HG03565 (cell line): ENCODE data around the gene EFHD1.

Experiments
- ATAC-seq: cut with Tn5 transposase; IDR thresholded peaks from one replicate; pipeline ENCODE4 v1.9.1; 2021; ENCODE audit warnings: mild to moderate bottlenecking, moderate library complexity; ENCODE audit not compliant: unreplicated experiment

EFHD1 gene, protein sequence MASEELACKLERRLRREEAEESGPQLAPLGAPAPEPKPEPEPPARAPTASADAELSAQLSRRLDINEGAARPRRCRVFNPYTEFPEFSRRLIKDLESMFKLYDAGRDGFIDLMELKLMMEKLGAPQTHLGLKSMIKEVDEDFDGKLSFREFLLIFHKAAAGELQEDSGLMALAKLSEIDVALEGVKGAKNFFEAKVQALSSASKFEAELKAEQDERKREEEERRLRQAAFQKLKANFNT

DNA sequence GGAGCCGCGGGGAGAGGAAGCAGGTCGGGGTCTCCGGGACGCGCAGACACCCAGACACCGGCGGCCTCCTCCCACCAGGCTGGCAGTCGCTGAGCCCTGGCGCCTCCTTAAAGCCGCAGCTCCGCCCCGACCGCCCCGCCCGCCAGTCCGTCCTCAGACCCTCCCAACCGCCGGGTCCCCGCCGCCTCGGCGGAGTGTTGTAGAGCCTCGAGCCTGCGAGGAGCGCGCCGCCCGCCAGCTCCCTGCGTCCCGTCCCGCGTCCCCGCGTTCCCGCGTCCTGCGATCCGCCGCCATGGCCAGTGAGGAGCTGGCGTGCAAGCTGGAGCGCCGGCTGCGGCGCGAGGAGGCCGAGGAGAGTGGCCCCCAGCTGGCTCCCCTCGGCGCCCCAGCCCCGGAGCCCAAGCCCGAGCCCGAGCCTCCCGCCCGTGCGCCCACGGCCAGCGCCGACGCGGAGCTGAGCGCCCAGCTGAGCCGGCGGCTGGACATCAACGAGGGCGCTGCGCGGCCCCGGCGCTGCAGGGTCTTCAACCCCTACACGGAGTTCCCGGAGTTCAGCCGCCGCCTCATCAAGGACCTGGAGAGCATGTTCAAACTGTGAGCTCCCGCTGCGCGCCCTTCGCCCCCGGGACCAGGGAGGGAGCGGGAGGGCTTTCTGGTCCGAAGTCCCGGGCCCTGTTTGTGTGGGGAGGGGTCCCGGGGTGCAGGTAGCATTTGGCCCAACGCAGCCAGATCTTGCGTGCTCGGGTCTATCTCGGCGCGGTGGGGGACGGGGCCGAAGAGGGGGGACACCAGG, at the start of gene EFHD1:
Gene EFHD1, plus strand, starts transcription at position 192 of the 793 bp plus-strand sequence. Its CDS starts 101 bp downstream, at position 293.
- no peak for ATAC-seq

DNA sequence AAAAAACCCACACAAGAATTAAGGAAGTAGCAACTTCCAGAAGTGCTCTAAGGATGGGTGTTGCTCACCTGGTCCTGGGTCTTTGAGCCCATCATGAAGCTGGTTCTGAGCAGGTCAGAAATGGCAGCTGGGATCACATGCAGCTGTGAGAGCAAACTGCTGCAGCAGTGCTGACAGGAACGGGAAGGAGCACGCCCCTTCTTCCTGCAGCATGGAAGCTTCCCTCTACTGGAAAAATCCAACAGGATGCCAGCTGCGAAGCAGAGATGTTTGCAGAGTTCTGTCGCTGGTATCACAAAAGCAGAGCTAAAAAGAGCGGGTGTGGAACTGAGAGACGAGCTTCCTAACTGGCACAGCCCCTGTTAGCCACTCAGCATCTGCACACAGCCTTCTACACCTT, 49.2 kb upstream of the EFHD1 start:
- ATAC-seq, result no peak

DNA sequence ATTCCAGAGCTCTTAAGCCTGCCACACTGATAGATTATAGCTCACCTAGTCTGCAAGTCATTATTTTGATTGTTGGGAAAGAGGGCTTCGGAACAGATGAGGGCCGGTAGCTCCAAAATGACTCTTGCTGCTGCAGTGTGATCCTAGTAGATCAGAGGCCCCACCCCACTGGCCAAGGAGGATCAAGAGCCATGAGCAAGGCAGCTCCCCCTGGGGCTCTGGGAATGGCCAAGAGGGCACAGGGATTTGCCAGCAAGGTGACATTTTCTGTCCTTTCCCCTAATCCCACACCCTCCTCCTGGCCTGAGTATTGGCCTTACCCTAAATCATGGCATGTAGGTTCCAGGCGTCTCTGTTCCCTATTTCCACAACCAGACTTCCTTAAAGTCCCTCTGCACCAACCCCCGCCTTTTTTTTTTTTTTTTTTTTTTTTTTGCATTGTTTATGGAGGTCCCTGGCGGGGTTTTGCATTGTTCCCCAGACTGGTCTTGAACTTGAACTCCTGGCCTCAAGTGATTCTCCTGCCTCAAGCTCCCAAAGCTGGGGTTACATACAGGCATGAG, 46.4 kb upstream of the EFHD1 start:
- no peak for ATAC-seq

DNA sequence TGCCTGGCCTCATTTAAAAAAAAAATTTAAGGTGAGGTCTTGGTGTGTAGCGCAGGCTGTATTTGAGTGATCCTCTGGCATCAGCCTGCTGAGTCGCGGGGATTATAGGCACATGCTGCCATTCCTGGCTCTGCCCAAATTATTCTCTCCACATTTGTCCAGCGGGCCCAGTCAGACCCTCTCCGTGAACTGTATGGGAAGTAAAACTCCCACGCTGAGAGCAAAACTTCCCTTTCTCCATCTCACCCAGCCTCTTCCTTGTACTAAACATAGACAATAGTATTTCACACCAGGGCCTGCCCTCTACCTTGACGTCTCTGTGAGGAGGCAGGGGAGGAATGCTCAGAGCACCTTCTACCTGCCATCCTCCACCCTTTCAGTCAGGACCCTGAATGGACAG, 45.9 kb upstream of the EFHD1 start:
- ATAC-seq, result no peak

DNA sequence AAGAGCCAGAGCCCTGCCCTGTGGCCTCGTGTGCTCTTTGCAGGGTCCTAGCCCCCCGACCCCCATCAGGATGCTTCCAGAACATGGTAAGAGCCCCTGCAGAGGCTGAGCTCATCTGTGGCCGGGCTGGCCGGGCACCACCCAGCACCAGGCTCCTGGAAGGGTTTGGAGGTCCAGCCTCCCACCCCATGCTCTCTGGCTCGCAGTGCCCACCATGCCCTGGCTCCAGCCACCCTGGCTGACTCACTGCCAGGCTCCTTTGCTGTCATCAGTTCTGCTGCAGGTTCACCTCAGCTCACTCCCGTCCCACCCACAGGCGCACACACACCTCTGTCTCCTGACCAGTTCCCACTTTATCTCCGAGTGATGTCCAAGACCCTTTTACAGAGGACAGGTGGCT, 45.4 kb upstream of the EFHD1 start:
- no peak for ATAC-seq

DNA sequence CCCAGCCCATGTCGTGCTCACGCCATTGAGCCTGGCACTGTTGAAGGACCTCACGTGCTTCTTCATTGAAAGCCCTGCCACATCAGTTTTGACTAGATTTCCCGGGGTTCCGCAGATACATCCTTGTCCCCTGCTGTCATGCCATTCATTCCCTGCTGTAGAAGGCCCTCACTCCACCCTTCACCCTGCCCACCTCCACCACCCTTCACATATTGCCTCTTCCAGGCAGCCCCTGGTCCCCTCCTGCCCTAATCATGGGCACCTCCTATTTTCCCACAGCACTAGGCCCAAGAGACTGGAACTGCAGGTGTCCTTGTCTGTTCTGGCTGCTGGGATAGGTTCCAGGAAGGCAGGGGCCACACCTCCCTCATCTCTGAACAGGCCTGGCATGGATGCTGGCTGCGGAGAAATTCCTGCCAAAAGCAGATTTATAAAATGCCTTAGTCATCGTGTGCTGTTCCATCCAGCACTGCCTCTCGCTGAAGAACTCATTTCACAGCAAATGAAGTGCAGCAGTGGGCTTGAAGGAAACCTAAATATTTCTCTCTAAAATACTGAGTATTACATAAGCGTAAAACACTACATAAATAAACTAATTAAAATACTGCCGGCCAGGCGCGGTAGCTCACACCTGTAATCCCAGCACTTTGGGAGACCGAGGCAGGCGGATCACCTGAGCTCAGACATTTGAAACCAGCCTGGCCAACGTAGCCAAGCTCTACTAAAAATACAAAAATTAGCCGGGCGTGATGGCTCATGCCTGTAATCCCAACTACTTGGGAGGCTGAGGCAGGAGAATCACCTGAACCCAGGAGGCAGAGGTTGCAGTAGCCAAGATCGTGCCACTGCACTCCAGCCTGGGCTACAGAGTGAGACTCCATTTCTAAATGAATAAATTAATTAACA, 44.5 kb upstream of the EFHD1 start:
- ATAC-seq, result no peak

DNA sequence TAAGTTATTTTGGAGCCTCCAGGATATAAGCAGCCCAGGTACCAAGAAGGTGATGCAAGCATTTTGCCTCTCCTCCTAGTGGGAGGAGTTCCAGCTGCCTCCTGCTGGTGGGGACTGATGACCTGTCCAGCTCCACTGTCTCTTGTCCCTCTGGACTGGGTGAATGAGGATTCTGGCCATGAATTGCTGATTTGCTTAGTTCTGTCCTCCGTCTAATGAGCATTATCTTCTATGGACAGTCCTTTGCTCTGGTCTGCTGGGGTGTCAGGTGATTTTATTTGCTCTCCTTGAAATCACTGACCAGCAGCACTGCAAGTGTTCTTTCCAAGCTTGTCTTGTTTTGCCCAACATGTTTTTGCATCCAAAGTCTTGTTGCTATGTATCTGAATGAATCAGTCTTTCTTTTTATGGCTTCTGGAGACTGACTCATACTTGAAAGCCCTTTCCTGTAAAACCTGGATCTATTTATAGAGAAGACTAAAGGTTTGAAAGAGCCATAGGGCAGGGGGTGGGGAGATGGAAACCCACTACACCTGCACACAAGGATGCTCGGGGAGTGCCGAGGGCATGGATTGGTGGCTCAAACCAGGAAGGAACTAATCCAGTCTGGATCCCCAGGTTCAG, 40.5 kb upstream of the EFHD1 start:
- no peak for ATAC-seq

DNA sequence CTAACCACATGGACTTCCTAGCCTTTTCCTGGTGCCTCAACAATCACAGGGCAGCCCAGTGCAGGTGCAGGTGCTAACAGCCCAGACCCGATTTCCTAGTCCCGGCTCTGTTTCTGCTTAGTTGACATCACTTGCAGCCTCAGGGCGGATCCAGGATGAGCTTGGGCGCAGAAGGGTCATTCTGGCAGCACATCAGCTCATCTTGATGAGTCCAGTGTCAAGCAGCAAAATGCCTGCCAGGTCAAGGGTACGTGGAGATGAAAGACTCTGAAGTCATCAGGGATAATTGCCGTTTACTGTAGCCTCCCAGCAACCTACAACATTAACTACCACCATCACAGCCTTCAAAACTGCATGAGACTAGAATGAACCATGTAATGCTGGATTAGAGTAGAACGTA, 39.4 kb upstream of the EFHD1 start:
- no peak for ATAC-seq

DNA sequence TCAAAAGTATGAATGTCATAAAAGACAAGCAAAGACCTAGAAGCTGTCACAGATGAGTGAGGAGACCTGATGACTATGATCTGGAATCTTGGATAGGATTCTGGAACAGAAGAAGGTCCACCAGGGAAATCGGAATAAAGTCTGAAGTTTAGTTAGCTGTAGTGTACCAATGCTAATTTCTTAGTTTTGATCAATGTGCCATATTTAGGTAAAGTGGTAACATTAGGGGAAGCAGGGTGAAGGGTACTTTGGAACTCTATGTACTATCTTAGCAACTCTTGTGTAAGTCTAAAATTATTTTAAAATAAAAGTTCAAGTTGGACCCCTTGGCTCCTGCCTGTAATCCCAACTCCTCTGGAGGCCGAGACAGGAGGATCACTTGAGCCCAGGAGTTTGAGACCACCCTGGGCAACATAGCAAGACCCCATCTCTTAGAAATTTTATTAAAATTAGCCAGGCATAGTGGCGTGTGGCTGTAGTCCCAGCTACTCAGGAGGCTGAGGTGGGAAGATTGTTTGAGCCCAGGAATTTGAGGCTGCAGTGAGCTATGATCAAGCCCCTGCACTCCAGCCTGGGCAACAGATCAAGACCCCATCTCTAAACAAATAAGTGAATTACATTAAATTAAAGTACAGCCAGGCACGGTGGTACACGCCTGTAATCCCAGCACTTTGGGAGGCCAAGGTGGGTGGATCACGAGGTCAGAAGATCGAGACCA, 35.9 kb upstream of the EFHD1 start:
- ATAC-seq, result no peak

DNA sequence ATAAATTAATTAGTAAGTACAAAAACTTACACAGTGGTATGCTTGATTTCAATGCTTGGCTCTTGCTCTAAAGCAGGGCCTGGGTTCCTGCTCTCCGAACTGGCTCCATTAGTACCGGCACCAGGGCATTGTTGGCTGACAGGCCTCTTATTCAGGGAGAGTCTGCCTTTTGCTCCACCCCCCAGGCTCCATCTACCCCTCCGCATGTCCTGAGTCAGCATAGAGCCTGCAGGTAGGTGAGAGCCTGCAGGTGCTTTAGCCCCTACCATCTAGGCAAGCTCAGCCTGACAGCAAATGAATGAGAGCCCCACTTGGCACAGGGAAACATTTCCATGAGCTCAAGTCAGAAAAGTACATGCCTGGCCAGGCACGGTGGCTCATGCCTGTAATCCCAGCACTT, 35.1 kb upstream of the EFHD1 start:
- ATAC-seq, result no peak

DNA sequence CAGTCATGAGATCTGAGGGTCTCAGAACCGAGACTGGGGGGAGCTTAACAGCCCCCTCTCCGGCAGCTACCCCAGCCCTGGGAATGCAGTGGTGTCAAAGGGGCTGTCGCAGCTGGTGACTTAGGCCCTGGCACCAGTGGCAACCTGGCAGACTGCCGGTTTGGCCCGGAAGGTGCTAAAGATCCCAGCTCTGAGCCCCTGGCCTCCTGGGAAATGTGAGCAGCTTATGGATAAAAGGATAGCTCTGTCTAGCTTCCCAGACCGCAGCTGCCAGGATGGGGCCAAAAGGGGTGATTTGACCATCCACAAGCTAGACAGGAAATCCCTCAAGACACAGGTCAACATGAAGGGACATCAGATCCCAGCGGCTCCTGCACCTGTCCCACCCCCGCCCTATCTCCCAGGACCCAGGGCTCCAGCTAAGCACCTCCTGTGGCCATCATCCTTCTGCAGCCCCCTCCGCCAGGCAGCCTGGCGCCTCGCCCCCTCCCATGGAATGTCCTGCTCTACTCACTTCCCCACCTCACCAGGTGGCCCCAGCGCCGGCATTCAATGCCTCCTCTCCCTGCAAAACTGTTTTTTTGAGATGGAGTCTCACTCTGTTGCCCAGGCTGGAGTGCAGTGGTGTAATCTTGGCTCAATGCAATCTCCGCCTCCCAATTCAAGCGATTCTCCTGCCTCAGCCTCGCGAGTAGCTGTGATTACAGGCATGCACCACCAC, 33.2 kb upstream of the EFHD1 start:
- ATAC-seq, result no peak

DNA sequence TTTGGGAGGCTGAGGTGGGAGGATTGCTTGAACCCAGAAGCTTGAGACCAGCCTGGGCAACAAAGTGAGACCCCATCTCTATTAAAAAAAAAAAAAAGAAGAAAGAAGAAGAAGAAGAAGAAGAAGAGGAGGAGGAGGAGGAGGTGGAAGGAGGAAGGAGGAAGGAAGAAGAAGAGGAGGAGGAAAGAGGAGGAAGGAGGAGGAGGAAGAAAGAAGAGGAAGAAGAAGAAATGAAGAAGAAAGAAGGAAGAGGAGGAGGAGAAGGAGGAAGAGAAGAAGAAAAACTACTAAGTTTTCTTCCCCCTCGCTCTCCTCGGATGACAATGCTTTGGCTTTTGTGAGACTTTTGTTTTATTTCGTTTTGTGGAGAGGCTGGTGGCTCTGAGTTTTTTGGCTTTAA, 30.1 kb upstream of the EFHD1 start:
- ATAC-seq, result no peak

DNA sequence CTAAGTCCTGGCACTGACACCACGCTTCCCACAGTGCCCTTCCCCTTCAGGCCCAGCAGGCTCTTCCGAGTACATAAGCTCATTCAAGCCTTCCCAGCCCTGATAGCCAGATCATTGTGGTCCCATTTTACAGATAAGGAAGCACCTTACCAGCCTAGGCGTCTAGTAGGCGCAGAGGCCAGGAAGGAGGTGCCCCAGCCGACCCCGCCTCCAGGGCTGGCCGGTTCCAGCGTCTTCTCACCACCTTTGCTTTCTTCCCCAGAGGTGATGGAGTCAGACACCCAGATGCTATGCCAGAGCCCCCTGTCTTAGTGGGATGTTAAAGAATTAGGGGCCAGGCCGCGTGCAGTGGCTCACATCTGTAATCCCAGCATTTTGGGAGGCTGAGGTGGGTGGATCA, 28.9 kb upstream of the EFHD1 start:
- ATAC-seq, result no peak

DNA sequence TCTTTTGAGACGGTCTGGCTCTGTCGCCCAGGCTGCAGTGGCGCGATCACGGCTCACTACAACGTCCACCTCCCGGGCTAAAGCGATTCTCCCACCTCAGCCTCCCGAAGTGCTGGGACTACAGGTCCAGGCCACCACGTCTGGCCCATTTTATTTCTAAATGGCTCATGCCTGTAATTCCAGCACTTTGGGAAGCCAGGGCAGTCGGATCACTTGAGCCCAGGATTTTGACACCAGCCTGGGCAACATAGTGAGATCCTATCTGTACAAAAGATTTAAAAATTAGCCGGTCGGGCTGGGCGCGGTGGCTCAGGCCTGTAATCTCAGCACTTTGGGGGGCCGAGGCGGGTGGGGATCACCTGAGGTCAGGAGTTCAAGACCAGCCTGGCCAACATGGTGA, 26.4 kb upstream of the EFHD1 start:
- no peak for ATAC-seq

DNA sequence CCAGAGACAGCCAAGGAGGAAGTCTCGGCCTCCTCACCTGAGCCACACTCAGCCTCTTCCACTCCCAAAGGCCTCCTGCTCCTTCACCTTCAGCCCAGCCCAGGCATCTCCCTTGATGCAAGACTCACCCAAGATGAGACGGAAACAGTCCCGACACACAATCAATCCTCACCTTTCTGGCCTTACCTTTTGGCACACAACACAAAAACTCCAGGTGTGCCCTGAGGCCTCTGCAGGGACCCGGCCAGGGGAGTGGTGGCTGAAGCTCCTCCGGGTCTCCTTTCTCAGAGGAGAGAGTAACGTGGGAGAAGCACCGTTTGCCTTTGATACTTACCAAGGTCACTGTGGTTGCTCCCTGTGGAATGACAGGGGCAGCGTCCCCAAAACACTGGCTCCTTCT, 23.8 kb upstream of the EFHD1 start:
- no peak for ATAC-seq

DNA sequence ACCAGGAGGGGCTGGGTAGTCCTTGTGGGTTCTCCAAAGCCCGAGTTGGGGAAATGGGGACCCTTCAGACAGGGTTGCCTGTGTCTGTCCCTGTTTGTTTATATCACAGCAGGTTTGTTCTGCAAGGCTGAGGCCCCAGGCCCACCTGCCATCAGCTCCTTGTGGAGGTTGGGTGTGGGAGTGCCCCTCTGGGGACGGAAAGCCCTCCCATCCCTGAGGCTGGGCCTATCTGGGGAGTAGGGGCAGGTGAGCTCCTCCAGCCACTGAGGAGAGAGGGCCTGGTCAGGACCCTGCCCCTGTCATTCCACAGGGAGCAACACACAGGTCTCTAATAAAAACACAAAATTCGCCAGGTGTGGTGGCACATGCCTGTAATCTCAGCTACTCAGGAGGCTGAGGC, 23.3 kb upstream of the EFHD1 start:
- ATAC-seq, result no peak

DNA sequence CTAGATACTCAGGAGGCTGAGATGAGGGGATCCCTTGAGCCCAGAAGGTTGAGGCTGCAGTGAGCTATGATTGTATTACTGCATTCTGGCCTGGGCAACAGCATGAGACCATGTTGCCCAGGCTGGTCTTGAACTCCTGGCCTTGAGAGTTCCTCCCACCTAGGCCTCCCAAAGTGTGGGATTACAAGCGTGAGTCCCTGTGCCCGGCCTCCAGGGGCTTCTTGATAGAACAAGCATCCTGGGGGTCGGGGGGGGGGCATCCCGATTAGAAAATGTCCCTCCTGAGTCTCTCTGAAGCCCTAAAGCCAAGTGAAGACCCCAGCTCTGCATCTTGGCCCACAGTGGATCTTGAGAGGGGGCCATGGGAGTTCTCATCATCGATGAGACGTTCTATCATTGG, 22.3 kb upstream of the EFHD1 start:
- ATAC-seq, result no peak

DNA sequence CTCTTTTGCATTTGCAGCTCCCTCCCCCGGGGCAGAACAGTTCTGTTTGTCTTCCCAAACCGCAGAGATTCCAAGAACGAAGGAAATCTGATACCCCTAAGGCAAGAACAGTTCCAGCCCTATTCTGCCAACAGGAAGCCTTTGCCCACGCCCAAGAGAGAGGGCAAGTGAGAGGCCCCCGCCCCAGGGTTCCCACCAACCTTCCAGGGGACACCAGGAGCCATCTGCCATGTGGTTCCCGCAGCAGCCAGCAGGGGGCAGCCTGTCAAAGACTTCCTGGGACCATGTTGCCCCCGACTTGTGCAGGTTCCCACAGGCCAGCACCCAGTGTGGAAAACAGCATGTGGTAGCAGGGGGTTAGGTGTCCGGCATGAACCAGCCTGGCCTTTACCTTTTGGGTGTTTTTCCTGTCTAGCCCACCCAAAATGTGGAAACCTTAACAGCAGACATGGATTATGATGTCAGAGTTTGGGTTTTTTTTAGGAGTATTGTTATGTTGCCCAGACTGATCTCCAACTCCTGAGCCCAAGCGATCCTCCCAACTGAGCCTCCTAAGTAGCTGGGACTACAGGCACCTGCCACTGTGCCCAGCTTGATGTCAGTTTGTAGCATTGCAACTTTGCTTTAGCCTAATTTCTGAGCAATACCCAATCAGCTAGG, 21.7 kb upstream of the EFHD1 start:
- no peak for ATAC-seq

DNA sequence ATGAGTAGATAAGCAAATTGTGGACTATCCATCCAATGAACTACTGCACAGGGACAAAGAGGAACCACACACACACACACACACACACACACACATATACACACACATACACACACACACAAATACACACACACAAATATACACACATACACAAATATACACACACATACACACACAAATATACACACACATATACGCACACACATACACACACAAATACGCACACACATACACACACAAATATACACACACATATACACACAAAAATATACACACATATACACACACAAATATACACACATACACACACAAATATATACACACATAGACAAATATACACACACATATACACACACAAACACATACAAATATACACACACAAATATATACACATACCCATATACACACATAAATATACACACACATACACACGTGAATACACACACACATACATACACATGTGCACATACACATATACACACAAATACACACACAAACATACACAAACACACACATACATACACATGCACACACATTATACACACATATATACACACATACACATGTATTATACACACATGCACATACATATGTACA, 19.8 kb upstream of the EFHD1 start:
- ATAC-seq, result no peak
